SK-N-MC (cell line): ENCODE data around the gene ITPKB.

ENCODE experiments used
- DNase-seq: peaks from one replicate; pipeline ENCODE4 v3.0.0-alpha.2; 2011; ENCODE audit warnings: low read depth, low spot score
- H3K27ac ChIP-seq: fragments of 200-600 bp; sonication (generic); 2 replicates; pipeline ENCODE4 v1.5.1; 2016; ENCODE audit warnings: mixed run types
- H3K36me3 ChIP-seq: fragments of 200-600 bp; sonication (generic); 2 replicates; pipeline ENCODE4 v1.6.1; 2017; ENCODE audit warnings: antibody characterized with exemption, low read length, mixed read lengths; ENCODE audit not compliant: insufficient read depth
- H3K4me3 ChIP-seq: fragments of 200-600 bp; sonication (generic); 2 replicates; pipeline ENCODE4 v1.5.1; 2016
- H3K9ac ChIP-seq: fragments of 200-600 bp; sonication (generic); 2 replicates; pipeline ENCODE4 v1.8.0; 2017; ENCODE audit warnings: mixed run types, mixed read lengths; ENCODE audit not compliant: insufficient read length
- H3K9me3 ChIP-seq: fragments of 200-600 bp; sonication (generic); 2 replicates; pipeline ENCODE4 v1.6.1; 2017; ENCODE audit warnings: low read depth, mild to moderate bottlenecking, antibody characterized with exemption, low read length, moderate library complexity, mixed read lengths
- EZH2 ChIP-seq: fragments of 200-600 bp; sonication (generic); IDR thresholded peaks from one replicate; pipeline ENCODE4 v1.6.1; 2017; ENCODE audit warnings: antibody characterized with exemption
- FOXP2 ChIP-seq: optimal IDR thresholded peaks from 2 replicates; pipeline ENCODE3; 2011; ENCODE audit warnings: mild to moderate bottlenecking, moderate library complexity; ENCODE audit not compliant: insufficient read depth; ENCODE audit errors: extremely low read length, control extremely low read depth
- POLR2AphosphoS5 ChIP-seq: IDR thresholded peaks from 2 replicates; pipeline ENCODE4 v1.6.1; 2012; ENCODE audit warnings: mild to moderate bottlenecking, low read depth, low read length, borderline replicate concordance

The ITPKB gene

DNA sequence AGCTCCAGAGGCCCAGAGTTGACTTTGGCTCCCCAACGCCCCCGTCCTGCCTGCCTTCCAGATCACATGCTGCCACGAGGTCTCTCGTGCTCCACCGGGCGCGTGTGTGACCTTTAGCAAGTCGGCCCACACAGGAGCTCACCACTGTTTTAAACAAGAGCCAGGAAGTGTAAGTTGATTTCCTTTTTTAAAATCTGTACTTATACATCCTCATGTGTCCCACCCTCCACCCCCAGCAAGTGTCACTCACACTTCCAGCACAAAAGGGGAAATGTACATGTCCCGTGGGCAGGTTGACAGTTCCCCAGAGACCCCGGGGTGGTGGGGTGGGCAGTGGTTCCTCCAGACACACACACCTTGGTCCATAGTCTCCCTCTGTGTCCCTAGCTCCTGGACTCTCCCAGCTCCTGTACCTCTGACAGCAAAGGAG is 106.1 kb downstream of the ITPKB start:
- TF ChIP-seq EZH2 (no peak), POLR2AphosphoS5 (no peak)
- Histone ChIP-seq H3K27ac (no peak overlapping the region), H3K36me3 (no peaks in the 10 kb centered on the region), H3K4me3 (no peak overlapping the region), H3K9me3 (no peaks in the 10 kb centered on the region), H3K9ac (no peak overlapping the region)
- no peak for DNase-seq

DNA sequence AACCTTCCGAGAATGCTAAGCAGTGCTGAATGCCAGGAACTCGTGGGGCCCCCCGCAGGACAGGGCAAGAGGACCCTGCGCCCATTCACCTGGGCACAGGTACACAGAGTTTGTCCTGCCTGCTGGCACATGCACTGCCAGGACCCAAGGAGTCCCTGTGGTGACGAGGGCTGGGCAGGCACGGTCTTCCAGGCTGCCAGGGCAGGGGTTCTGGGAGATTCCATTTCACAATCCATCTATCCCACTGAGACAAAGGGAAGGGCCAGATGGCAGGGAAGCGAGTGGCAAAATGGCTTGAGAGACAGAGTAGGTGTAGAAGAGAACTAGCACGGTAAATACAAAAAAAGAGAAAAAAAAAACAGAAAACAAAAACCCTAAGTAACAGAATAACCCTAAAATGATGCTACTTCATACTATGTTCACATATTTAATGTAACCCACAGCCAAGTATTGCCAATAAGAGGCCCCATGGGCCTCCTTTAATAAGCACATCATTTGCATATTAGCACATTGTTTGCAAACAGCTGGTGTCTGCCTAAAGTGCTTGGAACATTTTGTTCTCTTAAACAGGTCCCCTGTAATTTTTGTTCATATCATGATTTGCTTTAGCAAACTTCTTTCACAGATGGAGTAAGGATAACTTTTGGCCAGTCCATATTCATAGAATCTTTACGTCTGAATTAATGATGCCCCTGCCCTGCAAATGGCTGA is 106.8 kb downstream of the ITPKB start:
- H3K9me3 ChIP-seq = no peaks in the 10 kb centered on the region
- no peak overlapping the region for H3K9ac ChIP-seq
- no peak for TF ChIP-seq POLR2AphosphoS5
- no peak for TF ChIP-seq EZH2
- no peak for TF ChIP-seq FOXP2
- H3K4me3 ChIP-seq = 0 out of 2 replicates have a peak overlapping the region, but pooled peaks have one; percentile 17
- no peak for DNase-seq
- H3K36me3 ChIP-seq = no peaks in the 10 kb centered on the region
- H3K27ac ChIP-seq = no peak overlapping the region

DNA sequence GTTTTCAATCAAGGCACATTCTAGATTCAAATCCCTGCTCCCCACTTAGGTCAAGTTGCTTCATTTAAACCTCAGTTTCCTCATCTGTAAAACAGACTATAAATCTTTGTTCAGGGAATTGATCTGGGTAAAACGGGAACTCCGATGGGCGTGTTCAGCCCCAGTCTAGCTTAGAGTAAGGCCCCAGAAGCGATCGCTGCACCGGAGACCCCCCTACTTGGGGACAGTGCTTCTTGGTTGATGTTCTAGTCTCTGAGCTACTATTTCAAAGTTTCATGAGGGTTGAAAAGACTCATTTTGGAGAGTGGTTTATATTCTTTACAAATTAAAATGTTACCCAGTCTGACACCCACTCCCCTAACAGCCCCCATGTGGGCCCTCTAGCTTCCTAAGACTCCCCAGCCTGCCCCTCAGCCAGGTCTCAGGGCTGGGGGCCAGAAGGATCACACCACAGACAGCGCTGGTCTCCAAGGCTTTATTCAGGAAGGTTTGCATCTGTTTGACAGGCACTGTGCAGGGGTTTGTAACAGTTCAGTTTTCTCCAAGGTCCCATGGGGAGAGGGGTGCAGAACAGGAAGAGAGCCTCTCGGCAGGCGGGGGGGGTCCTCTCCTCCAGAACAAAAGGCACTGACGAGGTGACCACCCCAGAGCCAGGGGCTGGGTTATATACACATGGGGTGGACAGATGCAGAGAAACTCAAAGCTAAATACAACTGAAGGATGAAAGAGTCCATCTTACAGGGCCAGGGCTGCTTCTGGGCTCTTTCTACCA is 107.7 kb downstream of the ITPKB start:
- Histone ChIP-seq H3K9ac (no peak overlapping the region), H3K27ac (no peak overlapping the region), H3K4me3 (no peak overlapping the region), H3K36me3 (no peaks in the 10 kb centered on the region), H3K9me3 (no peaks in the 10 kb centered on the region)
- no peak for TF ChIP-seq POLR2AphosphoS5
- no peak for TF ChIP-seq FOXP2
- no peak for TF ChIP-seq EZH2
- DNase-seq = no peak

DNA sequence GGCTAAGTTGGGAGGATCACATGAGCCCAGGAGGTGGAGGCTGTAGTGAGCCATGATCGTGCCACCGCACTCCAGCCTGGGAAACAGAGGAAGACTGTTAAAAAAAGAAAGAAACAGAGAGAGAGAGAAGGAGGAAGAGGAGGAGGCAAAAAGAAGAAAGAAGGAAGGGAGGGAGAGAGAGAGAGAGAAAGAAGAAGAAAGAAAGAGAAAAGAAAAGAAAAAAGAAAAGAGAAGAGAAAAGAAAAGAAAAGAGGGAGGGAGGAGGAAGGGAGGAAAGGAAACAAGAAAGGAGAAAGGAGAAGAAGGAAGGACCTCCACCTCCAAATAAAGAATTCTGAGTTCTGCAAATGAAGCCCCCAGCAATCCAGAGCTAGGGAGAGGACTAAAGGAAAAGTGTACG is 108.5 kb downstream of the ITPKB start:
- Histone ChIP-seq H3K9ac (no peak overlapping the region), H3K27ac (no peak overlapping the region), H3K36me3 (no peaks in the 10 kb centered on the region), H3K9me3 (no peaks in the 10 kb centered on the region), H3K4me3 (no peak overlapping the region)
- no peak for DNase-seq
- TF ChIP-seq POLR2AphosphoS5 = no peak
- no peak for TF ChIP-seq EZH2
- TF ChIP-seq FOXP2 = no peak

DNA sequence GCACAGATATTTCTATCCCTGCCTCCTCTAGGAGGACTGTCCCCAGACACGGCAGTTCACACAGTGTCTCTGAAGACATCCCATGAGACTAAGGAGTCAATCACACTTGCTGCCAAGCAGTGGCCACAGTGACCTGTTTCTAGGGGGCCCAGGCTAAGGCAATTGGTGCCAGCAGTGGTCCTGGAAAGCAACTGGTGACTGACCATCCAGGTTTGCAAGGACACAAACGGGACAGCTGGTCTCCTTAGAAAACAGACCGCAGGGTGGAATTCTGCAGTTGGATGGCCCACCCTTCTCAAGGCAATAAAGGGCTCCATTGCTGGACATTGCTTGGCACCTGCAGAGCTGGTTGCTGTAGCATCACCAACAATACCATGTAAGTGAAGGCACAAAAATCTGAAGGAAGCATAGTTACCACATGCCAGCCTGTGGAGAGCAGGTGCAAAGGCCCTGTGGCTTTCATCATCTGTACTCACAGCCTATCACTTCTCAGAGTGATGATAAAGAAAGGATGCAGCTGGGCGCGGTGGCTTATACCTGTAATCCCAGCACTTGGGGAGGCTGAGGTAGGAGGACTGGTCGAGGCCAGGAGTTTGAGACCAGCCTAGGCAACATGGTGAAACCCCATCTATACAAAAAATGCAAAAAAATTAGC is 109.1 kb downstream of the ITPKB start:
- TF ChIP-seq FOXP2 = no peak
- TF ChIP-seq EZH2 = no peak
- no peak for TF ChIP-seq POLR2AphosphoS5
- no peak overlapping the region for H3K27ac ChIP-seq
- H3K36me3 ChIP-seq = no peaks in the 10 kb centered on the region
- no peak overlapping the region for H3K4me3 ChIP-seq
- no peak overlapping the region for H3K9ac ChIP-seq
- DNase-seq = no peak
- no peaks in the 10 kb centered on the region for H3K9me3 ChIP-seq

DNA sequence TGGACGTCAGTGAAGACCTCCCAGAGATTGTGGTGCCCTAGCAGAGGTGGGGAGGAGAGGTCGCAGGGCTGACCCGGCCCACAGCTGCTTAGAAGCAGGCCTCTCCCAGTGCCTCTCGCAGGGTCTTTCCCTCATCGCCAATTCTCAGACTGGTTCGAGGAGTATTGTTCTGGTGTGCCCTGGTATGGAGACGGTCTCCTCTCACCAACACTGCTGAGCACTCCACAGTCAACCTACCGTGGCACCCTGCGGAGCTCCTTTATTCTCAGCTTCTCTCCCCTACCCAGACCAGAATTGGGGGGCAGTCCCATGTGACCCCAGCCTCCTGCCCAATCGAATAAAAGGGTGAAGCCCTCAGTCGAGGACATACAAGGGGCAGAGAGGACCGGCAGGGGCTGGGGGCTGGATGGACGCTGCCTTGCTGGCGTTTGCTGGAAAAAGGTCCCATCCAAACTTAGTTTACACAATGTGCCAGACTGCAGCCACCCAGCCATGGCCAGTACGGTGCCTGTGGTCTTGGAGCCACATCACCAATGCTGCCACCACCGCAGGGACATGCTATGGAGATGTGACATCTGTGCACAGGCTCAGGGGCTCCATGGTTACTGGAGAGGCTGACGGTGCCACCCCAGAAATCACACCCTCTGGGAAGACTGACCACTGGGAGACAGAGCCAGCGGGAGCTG is 109.7 kb downstream of the ITPKB start:
- no peak for DNase-seq
- H3K9me3 ChIP-seq = no peaks in the 10 kb centered on the region
- no peak overlapping the region for H3K27ac ChIP-seq
- no peaks in the 10 kb centered on the region for H3K36me3 ChIP-seq
- no peak for TF ChIP-seq EZH2
- TF ChIP-seq FOXP2 = no peak
- no peak for TF ChIP-seq POLR2AphosphoS5
- H3K4me3 ChIP-seq = no peak overlapping the region
- no peak overlapping the region for H3K9ac ChIP-seq

DNA sequence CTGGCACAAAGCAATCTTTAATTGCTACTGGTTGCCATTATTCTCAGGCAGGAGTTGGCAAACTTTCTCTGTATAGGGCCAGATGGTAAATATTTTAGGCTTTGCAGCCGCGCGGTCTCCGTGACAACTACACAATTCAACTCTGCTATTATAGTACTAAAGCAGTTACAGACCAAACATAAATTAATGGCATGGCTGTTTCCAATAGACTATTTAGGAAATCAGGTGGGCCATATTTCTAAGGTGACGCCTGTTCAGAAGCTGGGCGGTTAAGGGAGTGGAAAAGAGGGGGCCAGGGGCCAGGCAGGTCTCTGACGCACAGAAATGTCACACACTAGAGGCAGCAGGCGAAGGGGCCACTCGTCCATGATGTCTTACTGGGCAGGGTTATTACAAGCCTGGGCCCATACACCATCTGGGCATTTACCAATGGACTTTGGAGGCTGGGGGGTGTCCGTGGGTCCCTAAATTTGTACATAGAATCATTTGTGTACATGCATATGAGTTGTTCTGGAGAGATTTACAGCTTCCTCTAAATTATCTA is 110.4 kb downstream of the ITPKB start:
- H3K4me3 ChIP-seq = no peak overlapping the region
- DNase-seq = no peak
- TF ChIP-seq POLR2AphosphoS5 (no peak), FOXP2 (no peak), EZH2 (no peak)
- H3K36me3 ChIP-seq = no peaks in the 10 kb centered on the region
- H3K9me3 ChIP-seq = no peaks in the 10 kb centered on the region
- no peak overlapping the region for H3K27ac ChIP-seq
- H3K9ac ChIP-seq = no peak overlapping the region
